Neural progenitor cell (in vitro differentiated cells): ENCODE measurements around the gene CHST12. TPM values are rescaled to one million over a fixed set of nuclear protein-coding genes. Genes with fewer than 3 reads are reported as not detected.
A peak's percentile ranks its signal among the peaks of the same experiment; 100 is the strongest.

Experiments used
- DNase-seq: peaks from one replicate; pipeline ENCODE4 v3.0.0-alpha.2; 2016; ENCODE audit warnings: low spot score
- H2AFZ ChIP-seq: fragments of 200-600 bp; sonication (generic); replicated peaks from 2 replicates; pipeline ENCODE4 v1.6.1; 2016; ENCODE audit warnings: antibody characterized with exemption
- H3F3A ChIP-seq: fragments of 200-600 bp; sonication (generic); 2 replicates; pipeline ENCODE4 v1.6.1; 2016; ENCODE audit warnings: antibody characterized with exemption, low read depth
- H3K27ac ChIP-seq: fragments of 200-600 bp; sonication (generic); 2 replicates; pipeline ENCODE4 v1.5.1; 2016; ENCODE audit warnings: mild to moderate bottlenecking
- H3K27me3 ChIP-seq: fragments of 200-600 bp; sonication (generic); 2 replicates; pipeline ENCODE4 v1.6.1; 2016; ENCODE audit warnings: mild to moderate bottlenecking, moderate library complexity
- H3K36me3 ChIP-seq: fragments of 200-600 bp; sonication (generic); 2 replicates; pipeline ENCODE4 v1.5.1; 2016
- H3K4me1 ChIP-seq: fragments of 200-600 bp; sonication (generic); 2 replicates; pipeline ENCODE4 v1.6.1; 2016; ENCODE audit warnings: mixed run types
- H3K4me2 ChIP-seq: fragments of 200-600 bp; sonication (generic); 2 replicates; pipeline ENCODE4 v1.6.1; 2016
- H3K4me3 ChIP-seq: fragments of 200-600 bp; sonication (generic); 2 replicates; pipeline ENCODE4 v1.5.1; 2016
- H3K79me2 ChIP-seq: fragments of 200-600 bp; sonication (generic); 2 replicates; pipeline ENCODE4 v1.6.1; 2016; ENCODE audit warnings: low read depth
- H3K9ac ChIP-seq: fragments of 200-600 bp; sonication (generic); 2 replicates; pipeline ENCODE4 v1.6.1; 2016
- H3K9me3 ChIP-seq: fragments of 200-600 bp; sonication (generic); 2 replicates; pipeline ENCODE4 v1.5.1; 2016; ENCODE audit warnings: low read depth
- H4K20me1 ChIP-seq: fragments of 200-600 bp; sonication (generic); 2 replicates; pipeline ENCODE4 v1.6.1; 2016; ENCODE audit warnings: low read depth
- H3K27ac Mint-ChIP-seq: 3 replicates; pipeline ENCODE4 v1.8.0; 2021; ENCODE audit warnings: mixed read lengths
- H3K27me3 Mint-ChIP-seq: 2 replicates; pipeline ENCODE4 v1.8.0; 2022; ENCODE audit warnings: low read depth, mild to moderate bottlenecking, inconsistent platforms, moderate library complexity, mixed read lengths; ENCODE audit not compliant: insufficient read depth
- H3K36me3 Mint-ChIP-seq: 3 replicates; pipeline ENCODE4 v1.8.0; 2021; ENCODE audit warnings: mixed read lengths
- H3K4me1 Mint-ChIP-seq: 3 replicates; pipeline ENCODE4 v1.8.0; 2021; ENCODE audit warnings: mixed read lengths
- H3K4me3 Mint-ChIP-seq: 3 replicates; pipeline ENCODE4 v1.8.0; 2021; ENCODE audit warnings: mild to moderate bottlenecking, moderate library complexity, mixed read lengths
- H3K9me3 Mint-ChIP-seq: 3 replicates; pipeline ENCODE4 v1.8.0; 2020; ENCODE audit warnings: mixed read lengths
- CTCF ChIP-seq: fragments of 200-600 bp; sonication (generic); IDR thresholded peaks from 2 replicates; pipeline ENCODE4 v1.5.1; 2017; ENCODE audit warnings: antibody characterized with exemption, mild to moderate bottlenecking
- EZH2 ChIP-seq: fragments of 200-600 bp; sonication (generic); IDR thresholded peaks from 2 replicates; pipeline ENCODE4 v1.6.1; 2017; ENCODE audit warnings: antibody characterized with exemption, mild to moderate bottlenecking, moderate library complexity
- EZH2phosphoT487 ChIP-seq: fragments of 200-600 bp; sonication (generic); IDR thresholded peaks from 2 replicates; pipeline ENCODE4 v1.6.1; 2017; ENCODE audit warnings: antibody characterized with exemption
- total RNA-seq: library from RNA; depleted of rRNA; stranded (reverse); fragments of >200 nt; gene quantifications from 2 replicates; pipeline ENCODE4 v1.2.3, GENCODE V29; 2015; ENCODE audit warnings: low replicate concordance

CHST12 gene
- total RNA-seq, 1 donor from 2014 or later = 0.43 TPM

GRCh38 chr7:2488681-2489080 is 85.3 kb downstream of the CHST12 start:
- H3K9ac ChIP-seq = no peak overlapping the region
- H3K27me3 Mint-ChIP-seq = peaks cover 12% of the 10 kb centered on the region
- H3K27me3 ChIP-seq = no peaks in the 10 kb centered on the region
- H3F3A ChIP-seq = peaks cover under 1% of the 10 kb centered on the region
- no peaks in the 10 kb centered on the region for H3K9me3 ChIP-seq
- no peak overlapping the region for H3K4me2 ChIP-seq
- H3K4me1 ChIP-seq = peaks cover 8% of the 10 kb centered on the region
- no peak for DNase-seq
- H3K27ac Mint-ChIP-seq = peak overlapping the region; percentile 78
- no peaks in the 10 kb centered on the region for H3K79me2 ChIP-seq
- TF ChIP-seq EZH2phosphoT487 = no peak
- TF ChIP-seq CTCF = no peak
- TF ChIP-seq EZH2 = no peak
- H2AFZ ChIP-seq = no peak overlapping the region
- H3K4me1 Mint-ChIP-seq = peaks cover 23% of the 10 kb centered on the region
- H4K20me1 ChIP-seq = no peaks in the 10 kb centered on the region
- H3K4me3 Mint-ChIP-seq = no peak overlapping the region
- no peak overlapping the region for H3K27ac ChIP-seq
- H3K36me3 Mint-ChIP-seq = no peaks in the 10 kb centered on the region
- H3K36me3 ChIP-seq = no peaks in the 10 kb centered on the region
- peaks cover 3% of the 10 kb centered on the region for H3K9me3 Mint-ChIP-seq
- H3K4me3 ChIP-seq = no peak overlapping the region

GRCh38 chr7:2490181-2490651 is 86.8 kb downstream of the CHST12 start:
- Histone ChIP-seq H4K20me1 (no peaks in the 10 kb centered on the region), H3K4me3 (no peak overlapping the region), H3K9me3 (no peaks in the 10 kb centered on the region), H3F3A (peaks cover 7% of the 10 kb centered on the region), H3K27me3 (no peaks in the 10 kb centered on the region), H3K4me2 (no peak overlapping the region), H3K36me3 (no peaks in the 10 kb centered on the region), H3K4me1 (peaks cover 20% of the 10 kb centered on the region), H2AFZ (no peak overlapping the region), H3K79me2 (no peaks in the 10 kb centered on the region), H3K27ac (no peak overlapping the region), H3K9ac (no peak overlapping the region)
- Mint-ChIP-seq H3K4me3 (no peak overlapping the region), H3K27ac (no peak overlapping the region), H3K27me3 (peaks cover 14% of the 10 kb centered on the region), H3K9me3 (peaks cover 3% of the 10 kb centered on the region), H3K36me3 (no peaks in the 10 kb centered on the region), H3K4me1 (peaks cover 26% of the 10 kb centered on the region)
- no peak for DNase-seq
- TF ChIP-seq CTCF (no peak), EZH2 (no peak), EZH2phosphoT487 (no peak)

- H3K36me3 Mint-ChIP-seq = no peaks in the 10 kb centered on the region
- H3K9me3 ChIP-seq = no peaks in the 10 kb centered on the region
- H3K4me3 Mint-ChIP-seq = peak overlapping the region; percentile 38
- H3K9me3 Mint-ChIP-seq = peaks cover 3% of the 10 kb centered on the region
- H3K4me1 Mint-ChIP-seq = peaks cover 40% of the 10 kb centered on the region
- peaks cover 22% of the 10 kb centered on the region for H3K27me3 Mint-ChIP-seq
- no peak overlapping the region for H3K27ac ChIP-seq
- no peak for DNase-seq
- peaks cover 36% of the 10 kb centered on the region for H3K4me1 ChIP-seq
- H3K27ac Mint-ChIP-seq = peak overlapping the region; percentile 1
- no peak overlapping the region for H2AFZ ChIP-seq
- TF ChIP-seq EZH2 (no peak), EZH2phosphoT487 (no peak), CTCF (no peak)
- H3K9ac ChIP-seq = no peak overlapping the region
- no peaks in the 10 kb centered on the region for H4K20me1 ChIP-seq
- no peaks in the 10 kb centered on the region for H3K27me3 ChIP-seq
- no peaks in the 10 kb centered on the region for H3K36me3 ChIP-seq
- no peak overlapping the region for H3K4me3 ChIP-seq
- H3K79me2 ChIP-seq = no peaks in the 10 kb centered on the region
- H3F3A ChIP-seq = peaks cover 24% of the 10 kb centered on the region
- H3K4me2 ChIP-seq = no peak overlapping the region
Measured at GRCh38 chr7:2492038-2492437, 88.6 kb downstream of the CHST12 start.
